Hematopoietic multipotent progenitor cell treated with erythropoietin and hydrocortisone succinate and interleukin-3 and kit ligand, for 6 days (in vitro differentiated cells): ENCODE data around the gene GLB1L3.

Experiments
- DNase-seq: peaks from one replicate; pipeline ENCODE4 v3.0.0-alpha.2; 2015

Gene GLB1L3

GRCh38 chr11:134365011-134365925 is 89.1 kb downstream of the GLB1L3 start:
- no peak for DNase-seq

- no peak for DNase-seq
These were observed 90.1 kb downstream of the GLB1L3 start for GRCh38 chr11:134366254-134366653.

- no peak for DNase-seq
These were observed 91.6 kb downstream of the GLB1L3 start for GRCh38 chr11:134367781-134368180.
